Neural progenitor cell (in vitro differentiated cells): Measurements from ENCODE around the gene DMRTA1. TPM values are rescaled to one million over a fixed set of nuclear protein-coding genes. Genes with fewer than 3 reads are reported as not detected.
"Not testable (repeated sequence)": the region's sequence is repeated elsewhere in the genome, so short reads cannot be mapped to it uniquely, and the experiment has no call there.

Experiments used
- DNase-seq: peaks from one replicate; pipeline ENCODE4 v3.0.0-alpha.2; 2016; ENCODE audit warnings: low spot score
- H2AFZ ChIP-seq: fragments of 200-600 bp; sonication (generic); replicated peaks from 2 replicates; pipeline ENCODE4 v1.6.1; 2016; ENCODE audit warnings: antibody characterized with exemption
- H3F3A ChIP-seq: fragments of 200-600 bp; sonication (generic); 2 replicates; pipeline ENCODE4 v1.6.1; 2016; ENCODE audit warnings: antibody characterized with exemption, low read depth
- H3K27ac ChIP-seq: fragments of 200-600 bp; sonication (generic); 2 replicates; pipeline ENCODE4 v1.5.1; 2016; ENCODE audit warnings: mild to moderate bottlenecking
- H3K27me3 ChIP-seq: fragments of 200-600 bp; sonication (generic); 2 replicates; pipeline ENCODE4 v1.6.1; 2016; ENCODE audit warnings: mild to moderate bottlenecking, moderate library complexity
- H3K36me3 ChIP-seq: fragments of 200-600 bp; sonication (generic); 2 replicates; pipeline ENCODE4 v1.5.1; 2016
- H3K4me1 ChIP-seq: fragments of 200-600 bp; sonication (generic); 2 replicates; pipeline ENCODE4 v1.6.1; 2016; ENCODE audit warnings: mixed run types
- H3K4me2 ChIP-seq: fragments of 200-600 bp; sonication (generic); 2 replicates; pipeline ENCODE4 v1.6.1; 2016
- H3K4me3 ChIP-seq: fragments of 200-600 bp; sonication (generic); 2 replicates; pipeline ENCODE4 v1.5.1; 2016
- H3K79me2 ChIP-seq: fragments of 200-600 bp; sonication (generic); 2 replicates; pipeline ENCODE4 v1.6.1; 2016; ENCODE audit warnings: low read depth
- H3K9ac ChIP-seq: fragments of 200-600 bp; sonication (generic); 2 replicates; pipeline ENCODE4 v1.6.1; 2016
- H3K9me3 ChIP-seq: fragments of 200-600 bp; sonication (generic); 2 replicates; pipeline ENCODE4 v1.5.1; 2016; ENCODE audit warnings: low read depth
- H4K20me1 ChIP-seq: fragments of 200-600 bp; sonication (generic); 2 replicates; pipeline ENCODE4 v1.6.1; 2016; ENCODE audit warnings: low read depth
- H3K27ac Mint-ChIP-seq: 3 replicates; pipeline ENCODE4 v1.8.0; 2021; ENCODE audit warnings: mixed read lengths
- H3K27me3 Mint-ChIP-seq: 2 replicates; pipeline ENCODE4 v1.8.0; 2022; ENCODE audit warnings: low read depth, mild to moderate bottlenecking, inconsistent platforms, moderate library complexity, mixed read lengths; ENCODE audit not compliant: insufficient read depth
- H3K36me3 Mint-ChIP-seq: 3 replicates; pipeline ENCODE4 v1.8.0; 2021; ENCODE audit warnings: mixed read lengths
- H3K4me1 Mint-ChIP-seq: 3 replicates; pipeline ENCODE4 v1.8.0; 2021; ENCODE audit warnings: mixed read lengths
- H3K4me3 Mint-ChIP-seq: 3 replicates; pipeline ENCODE4 v1.8.0; 2021; ENCODE audit warnings: mild to moderate bottlenecking, moderate library complexity, mixed read lengths
- H3K9me3 Mint-ChIP-seq: 3 replicates; pipeline ENCODE4 v1.8.0; 2020; ENCODE audit warnings: mixed read lengths
- EZH2 ChIP-seq: fragments of 200-600 bp; sonication (generic); IDR thresholded peaks from 2 replicates; pipeline ENCODE4 v1.6.1; 2017; ENCODE audit warnings: antibody characterized with exemption, mild to moderate bottlenecking, moderate library complexity
- EZH2phosphoT487 ChIP-seq: fragments of 200-600 bp; sonication (generic); IDR thresholded peaks from 2 replicates; pipeline ENCODE4 v1.6.1; 2017; ENCODE audit warnings: antibody characterized with exemption
- total RNA-seq: library from RNA; depleted of rRNA; stranded (reverse); fragments of >200 nt; gene quantifications from 2 replicates; pipeline ENCODE4 v1.2.3, GENCODE V29; 2015; ENCODE audit warnings: low replicate concordance
- TF ChIP-seq, protein P1 (sequence below): fragments of 200-600 bp; sonication (generic); IDR thresholded peaks from 2 replicates; pipeline ENCODE4 v1.5.1; 2017; ENCODE audit warnings: antibody characterized with exemption, mild to moderate bottlenecking

Gene DMRTA1
- total RNA-seq, 1 donor from 2014 or later = 21.3 TPM

DNA sequence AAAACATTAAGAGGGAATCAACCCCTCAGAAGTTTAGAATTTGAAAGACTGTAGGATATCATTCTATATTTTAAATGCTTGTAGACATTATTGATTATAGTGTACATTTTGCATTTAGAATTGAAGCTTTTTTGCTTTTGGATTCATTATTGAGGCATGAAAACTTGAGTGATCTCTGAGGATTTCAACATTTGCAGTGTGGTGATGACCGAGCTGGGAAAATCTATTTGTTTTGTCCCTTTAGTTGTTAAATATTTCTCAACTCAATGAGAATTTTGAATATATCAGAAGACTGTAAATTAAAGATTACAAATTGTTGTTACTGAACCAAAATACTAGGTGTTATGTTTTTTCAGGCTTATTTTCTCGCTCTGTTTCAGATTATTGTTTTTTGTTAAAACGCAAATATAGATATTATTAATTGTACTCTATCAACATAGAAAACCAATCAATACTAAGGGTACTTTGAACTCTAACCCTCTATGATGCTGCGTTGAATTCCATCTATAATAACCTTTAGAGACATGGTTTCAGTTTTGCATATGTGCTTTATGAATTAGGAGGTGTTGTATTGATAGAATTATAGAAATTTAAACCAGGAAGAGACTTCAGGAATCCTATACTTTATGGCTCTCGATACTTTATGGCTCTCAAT lies 19.3 kb upstream of the DMRTA1 start:
- H3K27me3 Mint-ChIP-seq = no peaks in the 10 kb centered on the region
- Histone ChIP-seq H3K4me3 (no peak overlapping the region), H3K4me1 (peaks cover 38% of the 10 kb centered on the region), H3F3A (peaks cover 7% of the 10 kb centered on the region), H3K79me2 (no peaks in the 10 kb centered on the region), H4K20me1 (no peaks in the 10 kb centered on the region), H3K27ac (no peak overlapping the region), H3K27me3 (no peaks in the 10 kb centered on the region), H3K9me3 (no peaks in the 10 kb centered on the region), H3K9ac (no peak overlapping the region), H3K4me2 (no peak overlapping the region), H3K36me3 (no peaks in the 10 kb centered on the region), H2AFZ (no peak overlapping the region)
- no peak for DNase-seq
- no peak overlapping the region for H3K27ac Mint-ChIP-seq
- H3K9me3 Mint-ChIP-seq = no peaks in the 10 kb centered on the region
- H3K36me3 Mint-ChIP-seq = no peaks in the 10 kb centered on the region
- TF ChIP-seq EZH2phosphoT487 (no peak), EZH2 (no peak)
- TF ChIP-seq, protein P1, sequence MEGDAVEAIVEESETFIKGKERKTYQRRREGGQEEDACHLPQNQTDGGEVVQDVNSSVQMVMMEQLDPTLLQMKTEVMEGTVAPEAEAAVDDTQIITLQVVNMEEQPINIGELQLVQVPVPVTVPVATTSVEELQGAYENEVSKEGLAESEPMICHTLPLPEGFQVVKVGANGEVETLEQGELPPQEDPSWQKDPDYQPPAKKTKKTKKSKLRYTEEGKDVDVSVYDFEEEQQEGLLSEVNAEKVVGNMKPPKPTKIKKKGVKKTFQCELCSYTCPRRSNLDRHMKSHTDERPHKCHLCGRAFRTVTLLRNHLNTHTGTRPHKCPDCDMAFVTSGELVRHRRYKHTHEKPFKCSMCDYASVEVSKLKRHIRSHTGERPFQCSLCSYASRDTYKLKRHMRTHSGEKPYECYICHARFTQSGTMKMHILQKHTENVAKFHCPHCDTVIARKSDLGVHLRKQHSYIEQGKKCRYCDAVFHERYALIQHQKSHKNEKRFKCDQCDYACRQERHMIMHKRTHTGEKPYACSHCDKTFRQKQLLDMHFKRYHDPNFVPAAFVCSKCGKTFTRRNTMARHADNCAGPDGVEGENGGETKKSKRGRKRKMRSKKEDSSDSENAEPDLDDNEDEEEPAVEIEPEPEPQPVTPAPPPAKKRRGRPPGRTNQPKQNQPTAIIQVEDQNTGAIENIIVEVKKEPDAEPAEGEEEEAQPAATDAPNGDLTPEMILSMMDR = no peak
- no peak overlapping the region for H3K4me3 Mint-ChIP-seq
- peaks cover 8% of the 10 kb centered on the region for H3K4me1 Mint-ChIP-seq

DNA sequence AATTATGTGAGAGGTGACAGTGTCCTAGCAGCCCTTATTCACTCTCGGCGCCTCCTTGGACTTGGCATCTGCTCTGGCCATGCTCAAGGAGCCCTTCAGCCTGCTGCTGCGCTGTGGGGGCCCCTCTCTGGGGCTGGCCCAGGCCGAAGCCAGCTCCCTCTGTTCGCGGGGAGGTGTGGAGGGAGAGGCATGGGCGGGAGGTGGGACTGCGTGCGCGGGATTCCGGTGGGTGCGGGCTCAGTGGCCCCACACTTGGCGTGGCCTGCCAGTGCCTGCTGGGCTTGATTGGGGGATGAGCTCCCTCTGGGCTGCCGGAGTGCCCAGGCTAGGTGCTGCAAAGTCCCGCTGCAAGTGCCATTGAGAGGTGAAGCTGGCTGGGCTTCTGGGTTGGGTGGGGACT lies 12.9 kb upstream of the DMRTA1 start:
- Mint-ChIP-seq H3K27ac (no peak overlapping the region), H3K4me3 (no peak overlapping the region), H3K27me3 (no peaks in the 10 kb centered on the region), H3K4me1 (peaks cover 3% of the 10 kb centered on the region), H3K9me3 (peaks cover 14% of the 10 kb centered on the region), H3K36me3 (peaks cover 5% of the 10 kb centered on the region)
- TF ChIP-seq, protein P1 = no peak
- TF ChIP-seq EZH2phosphoT487 = no peak
- TF ChIP-seq EZH2 = no peak
- no peaks in the 10 kb centered on the region for H3F3A ChIP-seq
- H3K4me3 ChIP-seq = no peak overlapping the region
- H3K79me2 ChIP-seq = no peaks in the 10 kb centered on the region
- H3K9ac ChIP-seq = no peak overlapping the region
- no peaks in the 10 kb centered on the region for H3K9me3 ChIP-seq
- H3K4me2 ChIP-seq = no peak overlapping the region
- no peak overlapping the region for H3K27ac ChIP-seq
- peaks cover 16% of the 10 kb centered on the region for H3K4me1 ChIP-seq
- H4K20me1 ChIP-seq = no peaks in the 10 kb centered on the region
- H3K36me3 ChIP-seq = no peaks in the 10 kb centered on the region
- H3K27me3 ChIP-seq = no peaks in the 10 kb centered on the region
- H2AFZ ChIP-seq = no peak overlapping the region
- DNase-seq = no peak

DNA sequence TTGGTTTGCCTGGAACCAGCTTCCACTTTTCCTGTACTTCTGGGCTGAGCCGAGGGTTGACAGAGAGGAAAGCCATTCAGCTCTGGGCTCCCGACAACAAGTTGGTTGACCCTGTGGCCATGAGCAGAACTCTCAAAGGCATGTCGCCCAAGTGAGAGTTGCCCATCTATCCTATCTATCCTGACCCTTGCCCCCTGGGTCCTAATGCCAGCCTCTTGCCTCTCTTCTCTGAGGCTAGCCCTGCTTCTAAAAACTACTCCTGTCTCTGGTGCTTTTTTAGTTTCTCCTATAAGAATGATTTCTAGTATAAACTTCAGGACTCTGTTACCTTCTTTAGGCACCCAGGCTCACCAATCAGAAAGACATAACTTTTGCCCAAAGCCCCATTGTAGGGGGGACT lies 11.4 kb upstream of the DMRTA1 start:
- H3K4me3 ChIP-seq, H3F3A ChIP-seq, H3K27ac ChIP-seq, H3K36me3 ChIP-seq, H3K27me3 ChIP-seq, H3K27me3 Mint-ChIP-seq, H3K4me3 Mint-ChIP-seq, H3K36me3 Mint-ChIP-seq, H3K27ac Mint-ChIP-seq, H2AFZ ChIP-seq, H3K4me2 ChIP-seq, H3K79me2 ChIP-seq, H3K4me1 Mint-ChIP-seq, H3K9me3 ChIP-seq, H4K20me1 ChIP-seq, DNase-seq, H3K9ac ChIP-seq: not testable (repeated sequence)
- peaks cover 14% of the 10 kb centered on the region for H3K9me3 Mint-ChIP-seq
- peaks cover 10% of the 10 kb centered on the region for H3K4me1 ChIP-seq

DNA sequence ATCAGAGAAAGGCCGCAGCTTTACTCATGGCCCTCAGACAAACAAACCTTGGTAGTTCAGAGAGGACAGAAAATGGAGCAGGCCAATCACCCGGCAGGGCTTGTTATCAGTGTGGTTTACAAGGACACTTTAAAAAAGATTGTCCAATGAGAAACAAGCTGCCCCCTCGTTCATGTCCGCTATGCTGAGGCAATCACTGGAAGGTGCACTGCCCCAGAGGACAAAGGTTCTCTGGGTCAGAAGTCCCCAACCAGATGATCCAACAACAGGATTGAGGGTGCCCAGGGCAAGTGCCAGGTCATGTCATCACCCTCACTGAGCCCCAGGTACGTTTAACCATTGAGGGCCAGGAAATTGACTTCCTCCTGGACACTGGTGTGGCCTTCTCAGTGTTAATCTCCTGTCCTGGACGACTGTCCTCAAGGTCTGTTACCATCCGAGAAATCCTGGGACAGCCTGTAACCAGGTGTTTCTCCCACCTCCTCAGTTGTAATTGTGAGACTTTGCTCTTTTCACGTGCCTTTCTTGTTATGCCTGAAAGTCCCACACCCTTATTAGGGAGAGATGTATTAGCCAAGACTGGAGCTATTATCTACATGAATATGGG lies 9.1 kb upstream of the DMRTA1 start:
- H3K27ac ChIP-seq, DNase-seq, H3K4me3 ChIP-seq, H3K36me3 Mint-ChIP-seq, H3K9me3 ChIP-seq, H3K4me1 ChIP-seq, H3K27ac Mint-ChIP-seq, H3K79me2 ChIP-seq, H3K4me1 Mint-ChIP-seq, H3F3A ChIP-seq, H3K9ac ChIP-seq, H3K27me3 Mint-ChIP-seq, H3K4me2 ChIP-seq, H3K27me3 ChIP-seq, H3K36me3 ChIP-seq, H2AFZ ChIP-seq, H3K4me3 Mint-ChIP-seq, H4K20me1 ChIP-seq: not testable (repeated sequence)
- peaks cover 16% of the 10 kb centered on the region for H3K9me3 Mint-ChIP-seq
